Left lung (tissue), 10 donors: ENCODE measurements around the gene GARRE1. TPM values are rescaled to one million over a fixed set of nuclear protein-coding genes. Genes with fewer than 3 reads are reported as not detected.
A peak's percentile ranks its signal among the peaks of the same experiment; 100 is the strongest.
"Not testable (repeated sequence)": the region's sequence is repeated elsewhere in the genome, so short reads cannot be mapped to it uniquely, and the experiment has no call there.

ENCODE experiments used
- ATAC-seq: fragments of 200-7000 bp; cut with Tn5 transposase; one replicate; pipeline ENCODE4 v1.9.1; 2020; ENCODE audit warnings: moderate library complexity
- DNase-seq, 4 donors: peaks; one replicate each; pipeline ENCODE4 v3.0.0-alpha.2; 2013 to 2020
- H3K27ac ChIP-seq, 2 donors: fragments of 200-600 bp; sonication (generic) in 1 of 2; one replicate each; pipeline versions ENCODE4 v1.5.0 to v1.8.0; 2020 to 2021
- H3K27me3 ChIP-seq, 2 donors: fragments of 200-600 bp; sonication (generic) in 1 of 2; one replicate each; pipeline versions ENCODE4 v1.5.0 to v1.8.0; 2020 to 2021
- H3K36me3 ChIP-seq, 2 donors: fragments of 200-600 bp; sonication (generic) in 1 of 2; one replicate each; pipeline versions ENCODE4 v1.5.0 to v1.8.0; 2020 to 2021
- H3K4me1 ChIP-seq, 2 donors: fragments of 200-600 bp; one replicate each; pipeline ENCODE4 v1.8.0; 2021
- H3K4me3 ChIP-seq, 2 donors: fragments of 200-600 bp; sonication (generic) in 1 of 2; one replicate each; pipeline versions ENCODE4 v1.5.0 to v1.8.0; 2020 to 2021; ENCODE audit warnings: mild to moderate bottlenecking in 1 of 2
- H3K9me3 ChIP-seq, 2 donors: fragments of 200-600 bp; sonication (generic) in 1 of 2; one replicate each; pipeline versions ENCODE4 v1.5.0 to v1.8.0; 2020 to 2021
- CTCF ChIP-seq, 2 donors: fragments of 200-600 bp; sonication (generic) in 1 of 2; IDR thresholded peaks; one replicate each; pipeline versions ENCODE4 v1.5.0 to v1.8.0; 2021; ENCODE audit warnings: antibody characterized with exemption in 2 of 2
- intact Hi-C, 2 donors: fragments of 100-400 bp; cut with DNase I; formaldehyde crosslinking; loops; one replicate each; pipeline versions ENCODE4 v1.11.2 to v1.14.2; 2022
- polyA plus RNA-seq, 6 donors: library from polyadenylated mRNA; unstranded; fragments of 120-200 nt; gene quantifications; one replicate each; pipeline ENCODE4 v1.2.1, GENCODE V29; 2013; ENCODE audit not compliant: insufficient read length in 6 of 6
- total RNA-seq, 2 donors: library from RNA; stranded (reverse); fragmentation: NEBNext Ultra II Directional; extraction: Animal tissue kit (Norgen Biotek cat#: 25700); gene quantifications; one replicate each; pipeline ENCODE4 v1.2.1, GENCODE V29; 2021
- donor health status: DM: no; HTN: yes; CAD: no.
- donor health status: DM: no; HTN: no; CAD: no.

The GARRE1 gene
- total and polyA plus RNA-seq, 8 donors, result 26.2 to 45.2 (median 36.4) TPM

- H3K4me1 ChIP-seq, result peaks cover 10 to 12% of the 10 kb centered on the region in 2 donors
- ATAC-seq (no peak), DNase-seq (no peak)
- TF ChIP-seq CTCF (IDR thresholded peaks at IDR 0.05), result no peak
- no peak overlapping the region for H3K27ac ChIP-seq
- no peak overlapping the region for H3K4me3 ChIP-seq
- no peaks in the 10 kb centered on the region for H3K9me3 ChIP-seq
- H3K36me3 ChIP-seq, result no peaks in the 10 kb centered on the region
- no peaks in the 10 kb centered on the region for H3K27me3 ChIP-seq
- intact Hi-C loops, result no loop called here
Observed at GRCh38 chr19:34237283-34237682, 17.1 kb upstream of the GARRE1 start.

- DNase-seq (no peak), ATAC-seq (no peak)
- H3K27me3 ChIP-seq, result no peaks in the 10 kb centered on the region
- intact Hi-C loops, result no loop called here
- peaks cover 5 to 6% of the 10 kb centered on the region in 2 donors for H3K4me1 ChIP-seq
- H3K27ac ChIP-seq, result no peak overlapping the region
- H3K4me3 ChIP-seq, result no peak overlapping the region
- H3K9me3 ChIP-seq, result no peaks in the 10 kb centered on the region
- no peaks in the 10 kb centered on the region for H3K36me3 ChIP-seq
- no peak for TF ChIP-seq CTCF (IDR thresholded peaks at IDR 0.05)
Observed at GRCh38 chr19:34237939-34238338, 16.4 kb upstream of the GARRE1 start.

- Histone ChIP-seq H3K4me1 (no peaks in the 10 kb centered on the region), H3K9me3 (no peaks in the 10 kb centered on the region), H3K27ac (no peak overlapping the region), H3K27me3 (no peaks in the 10 kb centered on the region), H3K36me3 (no peaks in the 10 kb centered on the region), H3K4me3 (no peak overlapping the region)
- DNase-seq, result peak in 2 of 4 donors; percentile 68 to 84
- no peak for TF ChIP-seq CTCF (IDR thresholded peaks at IDR 0.05)
- intact Hi-C loops, result no loop called here
- ATAC-seq, result peak; percentile 99
Observed at GRCh38 chr19:34241513-34242337, 12.6 kb upstream of the GARRE1 start.

GRCh38 chr19:34243138-34243875 lies 11.0 kb upstream of the GARRE1 start:
- H3K4me3 ChIP-seq, H3K9me3 ChIP-seq, H3K27me3 ChIP-seq, intact Hi-C loops, H3K27ac ChIP-seq, H3K4me1 ChIP-seq, H3K36me3 ChIP-seq, ATAC-seq, DNase-seq: not testable (repeated sequence)

- no peak for TF ChIP-seq CTCF (IDR thresholded peaks at IDR 0.05)
- no peaks in the 10 kb centered on the region for H3K36me3 ChIP-seq
- H3K9me3 ChIP-seq, result no peaks in the 10 kb centered on the region
- no peak for DNase-seq
- H3K4me1 ChIP-seq, result no peaks in the 10 kb centered on the region
- H3K4me3 ChIP-seq, result no peak overlapping the region
- intact Hi-C loops, result no loop called here
- H3K27ac ChIP-seq, result no peak overlapping the region
- ATAC-seq, result no peak
- H3K27me3 ChIP-seq, result no peaks in the 10 kb centered on the region
Observed at GRCh38 chr19:34243876-34244578, 10.3 kb upstream of the GARRE1 start.
